ENCODE data around the gene SYNPR. TPM values are rescaled to one million over a fixed set of nuclear protein-coding genes. Genes with fewer than 3 reads are reported as not detected.

The SYNPR gene
- polyA plus RNA-seq, 12 donors = 0.07 to 0.11 TPM; not detected in 10

DNA sequence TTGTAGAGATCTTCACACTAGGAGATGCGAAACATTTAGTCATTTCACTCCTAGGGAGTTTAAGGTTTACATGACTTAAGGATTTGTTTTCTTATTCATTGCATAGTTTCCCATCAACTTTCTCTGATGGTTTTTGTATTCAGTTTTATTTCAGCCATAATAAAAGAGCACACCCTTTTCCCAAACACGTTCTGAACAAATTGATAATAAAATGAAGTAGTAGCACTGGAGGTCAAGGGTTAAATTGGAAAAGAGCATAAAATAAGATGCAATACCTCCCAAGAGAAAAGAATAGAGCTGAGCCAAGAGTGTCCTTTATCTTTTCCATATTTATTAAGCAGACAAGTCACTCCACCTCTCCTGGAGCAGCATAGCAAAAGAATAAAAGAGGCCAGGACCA, 104.9 kb downstream of the SYNPR start:
- DNase-seq = no peak

DNA sequence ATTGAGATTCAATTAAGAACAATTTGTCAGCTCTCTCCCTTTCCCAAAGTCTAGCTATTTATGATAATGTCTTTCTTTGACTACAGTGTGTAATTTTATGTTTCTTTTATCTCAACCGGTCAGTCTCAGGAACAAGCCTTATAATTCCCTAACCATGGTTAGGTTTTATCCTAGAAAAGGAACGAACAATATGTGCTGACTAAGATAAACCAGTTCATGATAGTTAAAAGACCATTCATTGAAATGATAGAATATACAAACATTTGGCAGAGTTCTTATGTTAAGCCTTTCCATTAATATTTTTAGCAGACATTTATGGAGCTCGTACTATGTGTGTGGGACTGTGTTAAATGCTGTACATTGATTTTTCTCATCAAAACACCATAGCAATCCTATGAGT, 106.3 kb downstream of the SYNPR start:
- DNase-seq = no peak

DNA sequence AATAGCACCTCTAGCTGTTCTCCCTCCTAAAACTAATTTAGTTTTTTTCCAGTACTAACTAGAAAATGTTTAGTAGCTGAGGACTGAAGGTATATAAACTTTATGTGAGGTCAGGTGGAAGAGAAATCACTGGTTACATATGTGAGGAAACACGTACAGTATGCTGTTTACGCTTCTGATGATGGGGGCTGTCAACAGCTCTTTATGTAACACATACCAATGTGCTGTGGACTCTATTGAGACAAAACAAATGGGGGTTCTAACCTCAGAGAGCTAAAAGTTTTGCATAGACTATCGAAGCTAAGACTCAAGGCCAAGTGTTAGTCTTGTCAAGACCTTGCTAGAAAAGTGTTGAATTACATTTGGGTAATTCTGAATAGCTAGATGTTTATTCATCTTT, 107.5 kb downstream of the SYNPR start:
- no peak for DNase-seq

DNA sequence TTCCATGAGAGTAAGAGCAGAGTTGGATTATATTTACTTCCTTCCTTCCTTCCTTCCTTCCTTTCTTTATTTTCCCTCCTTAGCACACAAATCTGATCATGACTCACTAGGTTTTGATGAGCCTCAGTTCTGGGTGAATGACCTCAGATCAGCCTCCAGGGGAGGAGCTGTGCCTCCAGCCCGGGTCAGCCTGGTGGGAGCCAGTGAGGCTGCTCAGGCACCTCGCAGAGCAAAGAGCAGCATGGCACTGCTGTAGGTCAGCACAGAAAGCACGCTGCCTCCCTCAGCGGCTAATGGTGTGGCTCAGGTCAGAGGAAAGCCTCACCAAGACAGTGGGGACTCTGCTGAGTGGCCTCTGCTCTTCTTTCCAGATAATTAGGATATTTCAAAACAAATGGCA, 108.5 kb downstream of the SYNPR start:
- no peak for DNase-seq

DNA sequence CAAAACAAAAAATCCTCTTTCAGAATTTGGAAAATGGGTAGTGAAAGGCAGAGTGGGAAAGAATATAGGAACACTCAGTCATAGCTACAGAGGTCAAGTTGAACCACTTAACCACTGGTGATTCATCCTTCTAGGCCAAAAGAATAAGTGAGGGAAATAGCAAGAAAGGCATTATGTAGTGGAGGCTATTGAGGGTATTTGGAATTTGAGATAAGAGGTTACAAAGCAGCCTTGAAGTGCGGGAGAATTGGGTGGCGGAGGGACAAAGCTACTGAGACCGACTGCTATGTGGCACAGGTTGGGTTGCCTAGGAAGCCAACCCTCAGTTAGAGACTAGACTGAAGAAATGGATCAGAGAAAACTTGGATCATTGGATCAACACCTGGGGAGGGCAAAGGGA, 109.5 kb downstream of the SYNPR start:
- no peak for DNase-seq

DNA sequence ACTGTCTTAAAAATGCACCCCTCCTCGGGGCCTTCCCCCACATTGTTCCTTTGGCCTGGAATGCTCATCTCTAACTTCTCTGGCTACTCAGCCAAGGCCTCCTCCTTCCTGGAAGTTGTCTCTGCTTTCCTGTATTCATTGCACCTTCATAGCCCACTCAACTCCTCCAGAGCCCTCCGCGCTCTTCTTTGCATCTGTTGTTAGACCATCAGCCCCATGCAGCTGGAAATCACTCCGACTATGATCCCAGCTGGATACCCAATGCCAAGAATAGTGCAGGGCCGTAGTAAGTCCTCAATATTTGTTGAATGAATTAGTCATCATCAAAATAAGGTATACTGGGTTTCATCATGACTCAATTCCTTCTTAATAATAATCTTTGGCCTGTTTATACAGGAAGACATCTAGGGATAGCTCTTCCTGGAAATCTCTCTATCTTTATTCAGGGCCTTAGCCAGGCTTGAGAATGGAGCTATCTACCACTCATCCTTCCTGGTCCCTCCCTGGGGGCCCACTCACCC, 112.7 kb downstream of the SYNPR start:
- no peak for DNase-seq

DNA sequence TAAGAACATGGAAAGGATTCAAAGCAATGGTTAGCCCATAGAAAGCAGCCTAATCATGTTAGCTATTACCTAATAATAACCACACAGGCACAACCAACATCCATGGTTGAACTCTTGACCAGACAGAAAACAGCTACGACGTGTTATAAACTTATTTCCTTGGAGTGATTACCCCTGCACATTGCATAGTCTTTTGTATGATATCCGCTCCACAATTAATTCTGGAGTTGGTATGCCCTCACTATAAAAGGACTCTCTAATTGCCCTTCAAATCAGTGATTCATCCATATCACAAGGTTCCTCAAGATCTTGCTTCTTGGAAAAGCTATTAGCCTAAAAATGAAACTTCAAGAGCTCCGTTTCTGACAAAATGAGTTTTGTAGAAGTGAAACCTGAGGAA, 117.9 kb downstream of the SYNPR start:
- no peak for DNase-seq

DNA sequence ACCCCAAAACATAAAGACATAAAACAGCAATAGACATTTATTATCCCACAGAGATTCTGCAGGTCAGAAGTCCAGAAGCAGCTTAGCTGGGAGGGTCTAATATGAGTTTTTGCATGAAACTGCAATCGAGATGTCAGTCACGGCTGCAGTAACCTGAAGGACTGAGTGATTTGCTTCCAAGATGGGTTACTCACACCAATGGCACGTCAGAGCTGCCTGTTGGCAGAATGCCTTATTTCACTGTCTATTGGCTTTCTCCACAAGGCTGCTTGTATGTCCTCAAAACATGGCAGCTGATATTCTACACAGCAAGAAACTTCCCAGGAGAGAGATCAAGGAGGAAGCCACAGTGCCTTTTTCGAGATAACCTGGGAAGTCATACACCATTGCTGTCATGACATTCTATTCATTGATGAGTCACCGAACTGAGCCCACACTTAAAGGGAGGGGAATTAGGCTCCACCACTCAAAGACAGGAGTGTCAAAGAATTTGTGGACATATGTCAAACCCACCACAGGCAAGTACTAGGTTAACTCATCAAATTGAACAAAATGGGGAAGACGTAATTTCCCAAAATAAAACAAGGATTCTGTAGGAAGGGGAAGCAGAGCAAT, 122.2 kb downstream of the SYNPR start:
- no peak for DNase-seq

DNA sequence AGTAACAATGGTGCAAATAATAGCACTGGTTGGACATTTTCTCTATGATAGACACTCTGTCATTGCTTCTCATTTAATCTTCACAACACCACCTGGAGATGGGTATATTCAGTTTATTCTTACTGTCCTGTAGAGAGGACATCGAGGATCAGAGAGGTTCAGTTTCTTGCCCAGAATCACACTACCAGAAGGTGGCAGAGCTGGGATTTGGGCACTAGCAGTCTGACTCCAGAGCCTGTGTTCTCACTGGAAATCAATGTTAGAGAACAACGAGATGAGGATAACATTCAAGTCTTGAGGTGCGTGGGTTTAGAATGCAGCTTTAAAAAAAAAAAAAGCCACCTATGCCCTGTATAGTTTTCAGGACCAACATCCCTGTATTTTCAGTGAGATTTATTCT, 127.8 kb downstream of the SYNPR start:
- DNase-seq = no peak

DNA sequence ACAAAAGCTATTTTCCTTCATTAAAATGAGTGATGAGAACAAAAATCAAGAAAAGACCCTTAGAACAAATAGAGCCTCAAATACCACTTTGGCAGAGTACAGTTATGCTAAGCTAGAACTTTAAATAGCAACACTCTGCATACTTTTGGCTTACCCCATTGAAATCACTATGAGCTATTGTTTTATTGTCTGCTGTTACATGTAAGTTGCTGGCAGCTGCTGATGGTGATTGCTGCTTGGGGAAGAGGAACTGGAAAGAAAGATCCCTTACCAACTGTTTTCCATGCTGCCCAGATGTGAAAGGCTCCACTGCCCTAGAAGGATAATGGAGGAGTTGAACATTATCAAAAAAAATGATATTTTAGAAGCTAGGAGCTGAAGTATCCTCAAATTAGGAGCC, 135.4 kb downstream of the SYNPR start:
- no peak for DNase-seq

DNA sequence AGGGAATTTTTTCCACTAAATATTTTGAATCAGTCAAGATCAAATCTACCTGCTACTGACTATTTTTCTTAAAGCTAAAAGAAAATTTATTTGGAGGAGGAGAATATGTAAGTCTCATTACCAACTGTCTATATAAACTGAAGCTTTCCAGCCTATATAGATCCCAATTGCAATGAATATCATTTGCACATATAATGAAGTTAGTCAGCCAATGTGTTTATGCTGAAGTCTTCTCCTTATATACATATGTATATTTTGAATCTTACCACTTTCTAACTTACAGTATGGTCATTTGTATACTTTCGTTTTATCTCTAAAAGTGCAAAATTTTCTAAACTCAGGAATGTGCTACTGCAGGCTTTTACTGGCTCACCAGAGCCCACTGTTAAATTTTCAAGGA, 136.5 kb downstream of the SYNPR start:
- no peak for DNase-seq

DNA sequence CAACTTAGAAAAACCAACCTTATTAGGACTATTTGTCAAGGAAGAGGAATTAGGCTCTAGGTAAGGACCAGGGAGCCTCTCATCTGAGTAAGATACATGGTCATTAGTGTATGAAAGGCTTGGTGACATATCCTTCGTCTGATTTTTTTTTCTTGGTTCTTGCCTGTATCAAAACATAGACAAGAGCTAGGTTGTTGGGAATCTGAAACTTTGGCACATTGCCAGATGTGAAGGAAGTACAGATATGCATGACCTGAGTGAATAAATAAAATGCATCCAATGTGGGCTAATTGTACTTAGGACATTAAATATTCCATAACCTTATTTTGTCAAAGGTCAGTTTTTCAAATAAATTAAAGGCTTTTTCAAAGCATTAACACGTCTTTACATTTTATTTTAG, 151.8 kb downstream of the SYNPR start:
- no peak for DNase-seq

DNA sequence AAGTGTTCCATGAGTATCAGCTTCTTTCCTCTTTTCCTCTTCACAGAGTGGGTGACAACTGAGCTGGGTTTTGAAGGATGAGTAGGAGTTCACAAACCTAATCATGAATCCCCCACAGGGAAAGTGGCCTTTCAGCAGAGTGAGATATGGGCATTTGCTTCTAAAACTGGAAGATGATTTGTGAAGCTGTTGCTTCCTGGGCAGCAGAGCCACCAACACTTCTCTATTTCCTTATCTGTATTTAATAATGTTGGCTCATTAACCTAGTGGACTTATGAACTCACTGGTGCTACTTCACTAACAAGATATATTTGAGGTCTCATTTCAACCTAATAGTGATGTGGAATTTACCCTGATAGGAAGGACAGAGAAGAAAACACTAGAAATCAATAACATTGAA, 152.8 kb downstream of the SYNPR start:
- no peak for DNase-seq

DNA sequence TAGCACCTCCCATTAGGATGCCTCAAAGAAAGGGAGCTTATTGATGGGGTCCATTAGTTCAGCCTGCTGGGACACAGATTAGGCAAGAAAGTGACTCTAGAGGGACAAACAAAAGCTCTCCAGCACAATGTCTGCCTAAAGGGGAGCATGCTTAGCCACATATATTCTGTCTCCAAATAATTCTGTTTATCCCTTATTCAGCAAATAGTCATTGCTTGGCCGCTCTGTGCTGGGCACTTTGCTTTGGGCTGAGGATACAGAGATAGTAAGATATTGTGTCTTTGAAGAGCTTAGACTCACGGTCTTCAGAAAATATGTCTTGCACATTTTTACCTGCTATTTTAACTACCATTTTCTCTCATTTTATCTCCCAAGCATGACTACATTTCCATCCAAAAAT, 159.8 kb downstream of the SYNPR start:
- DNase-seq = no peak

DNA sequence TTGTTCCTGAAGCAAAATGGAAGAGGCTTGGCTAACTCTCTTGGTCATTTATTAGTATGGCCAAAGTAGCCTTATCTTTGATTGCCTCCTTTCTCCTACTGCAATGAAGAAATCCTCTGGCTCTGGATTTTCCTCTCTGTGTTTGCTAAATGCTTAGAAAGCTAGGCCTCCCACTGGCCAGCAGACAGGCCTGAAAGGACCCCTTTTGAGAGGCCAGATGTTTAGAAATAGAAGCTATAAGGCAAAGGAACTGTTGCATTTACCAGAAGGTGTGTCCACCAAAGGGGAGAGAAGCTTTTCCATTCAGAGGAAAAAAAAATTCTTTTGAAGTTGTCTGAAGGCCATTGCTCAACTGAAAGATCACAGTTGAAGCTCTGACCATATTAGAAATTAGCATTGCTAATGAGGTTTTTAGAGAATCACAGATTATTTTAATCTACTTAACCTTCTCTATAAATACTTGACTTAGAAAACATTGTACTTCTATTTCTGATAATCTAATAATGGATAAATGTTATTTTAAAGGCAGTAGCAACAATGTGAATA, 160.8 kb downstream of the SYNPR start:
- DNase-seq = no peak

DNA sequence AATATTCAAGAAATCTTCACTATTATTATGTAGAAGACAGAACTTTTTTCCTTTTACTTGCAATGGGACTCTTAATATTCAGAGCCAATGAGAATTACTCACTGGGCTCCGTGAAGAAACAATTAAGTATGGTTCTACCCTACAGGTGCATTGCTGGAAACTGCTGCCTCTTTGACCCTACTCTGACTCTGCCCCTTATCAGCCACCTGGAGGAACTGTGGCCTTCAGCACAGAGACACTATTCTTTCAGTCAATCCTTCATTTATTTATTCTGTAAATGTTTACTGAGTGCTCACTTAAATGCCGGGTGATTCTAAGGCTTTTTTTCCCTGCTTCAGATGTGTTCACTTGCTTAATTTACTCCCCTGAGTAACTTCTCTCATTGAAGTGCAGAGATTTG, 163.2 kb downstream of the SYNPR start:
- no peak for DNase-seq

DNA sequence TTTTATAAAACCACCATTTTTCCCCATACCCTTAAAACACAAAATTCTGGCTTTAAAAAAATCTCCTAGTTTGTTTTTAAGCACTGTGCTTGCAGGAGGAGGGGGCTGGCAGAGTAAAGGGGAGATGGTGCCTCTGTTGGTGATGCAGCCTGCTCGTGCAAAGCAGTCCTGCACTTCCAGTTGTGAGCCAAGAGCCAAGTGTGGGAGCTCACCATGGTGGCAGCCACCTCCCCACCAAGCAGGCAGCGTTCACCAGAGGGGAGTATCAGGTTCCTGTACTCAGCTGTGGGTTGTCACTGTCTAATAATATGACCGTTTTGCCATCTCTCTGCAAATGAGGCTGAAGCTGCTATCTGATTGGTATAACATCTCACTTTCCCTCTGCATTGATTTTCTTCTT, 164.8 kb downstream of the SYNPR start:
- no peak for DNase-seq

DNA sequence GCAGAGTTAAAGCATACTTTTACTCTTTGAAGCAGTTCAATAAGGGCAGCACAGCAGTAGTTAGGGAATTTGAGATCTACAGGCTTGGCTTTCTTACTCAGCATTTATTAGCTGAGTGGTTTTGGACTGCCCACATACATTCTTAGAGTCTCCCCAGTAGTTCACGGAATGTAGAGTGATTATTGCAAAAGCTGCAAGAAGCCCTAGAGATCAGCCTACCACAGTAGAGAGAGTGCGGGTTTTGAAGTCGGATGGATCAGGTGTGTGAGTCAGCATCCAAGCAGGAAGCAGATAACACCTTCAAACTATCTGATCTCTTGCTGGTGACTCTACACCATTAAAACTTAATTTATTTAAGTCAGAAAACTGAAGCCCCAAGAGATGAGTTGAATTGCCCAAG, 171.9 kb downstream of the SYNPR start:
- no peak for DNase-seq

DNA sequence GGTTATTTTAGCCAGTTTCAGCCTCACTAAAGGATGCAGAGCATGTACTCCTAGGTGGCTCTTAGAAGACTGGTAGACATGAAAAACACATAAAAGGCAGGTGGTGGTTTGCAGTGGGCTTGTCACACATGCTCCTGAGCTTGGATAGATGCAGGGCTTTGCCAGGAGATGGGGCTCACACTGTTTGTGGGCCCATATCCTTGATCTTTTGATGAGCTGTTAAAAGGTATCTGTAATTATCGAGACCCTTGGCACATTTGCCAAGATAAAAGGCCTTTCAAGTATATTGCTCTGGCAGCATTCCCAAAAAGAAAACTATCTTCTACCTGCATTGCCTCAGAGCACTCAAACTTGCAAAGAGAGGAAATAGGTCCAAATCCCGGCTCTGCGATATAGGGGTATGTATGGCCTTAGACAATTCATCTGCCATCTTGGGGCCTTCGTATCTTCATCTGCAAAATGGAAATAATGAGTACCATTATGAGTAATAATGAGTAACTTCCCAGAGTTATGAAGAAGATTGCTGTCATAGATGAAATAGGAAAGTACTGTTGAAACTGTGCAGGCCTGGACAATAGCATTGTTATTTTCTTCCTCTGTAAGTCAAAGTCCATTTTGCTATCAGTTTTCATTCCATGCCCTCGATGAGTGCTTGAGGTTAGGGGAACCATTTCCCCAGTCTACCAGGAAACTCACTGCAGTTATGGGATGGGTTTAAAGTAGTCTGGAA, 172.7 kb downstream of the SYNPR start:
- DNase-seq = no peak

DNA sequence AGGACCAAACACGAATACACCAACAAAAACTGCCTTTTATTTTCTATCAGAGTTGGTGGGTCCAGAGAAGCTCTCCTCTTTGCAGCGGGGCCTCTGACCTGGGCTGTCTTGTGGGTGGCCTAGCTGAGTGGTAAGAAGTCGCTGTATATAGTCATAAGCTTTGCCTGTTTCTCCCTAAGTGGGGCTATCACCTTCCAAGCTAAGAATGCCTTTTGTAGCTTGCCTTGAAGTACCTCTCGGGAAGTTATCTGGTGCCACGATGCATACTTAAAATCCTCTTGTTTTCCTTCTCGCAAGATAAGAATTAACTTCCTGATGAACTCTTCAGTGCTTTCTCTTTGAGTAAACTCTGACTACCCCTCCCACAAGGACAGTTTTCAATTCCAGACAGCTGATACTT, 178.8 kb downstream of the SYNPR start:
- no peak for DNase-seq

DNA sequence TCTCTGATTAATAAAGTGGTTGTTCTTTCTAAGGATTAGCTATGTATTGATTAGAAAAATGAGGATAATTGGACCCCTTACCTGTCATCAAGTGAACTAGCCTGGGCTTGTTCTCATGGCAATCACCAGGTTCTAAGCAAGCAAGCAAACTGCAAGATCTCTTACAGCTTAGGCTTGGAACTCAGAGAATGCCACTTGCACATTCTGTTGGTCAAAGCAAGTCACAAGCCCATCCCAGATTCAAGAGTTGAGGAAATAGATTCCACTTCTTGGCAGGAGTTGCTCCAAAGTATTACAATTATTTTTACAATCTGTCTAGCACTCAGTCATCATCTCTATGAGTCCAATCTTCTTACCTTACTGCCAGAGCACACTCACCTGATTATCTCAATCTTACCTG, 180.3 kb downstream of the SYNPR start:
- DNase-seq = no peak

DNA sequence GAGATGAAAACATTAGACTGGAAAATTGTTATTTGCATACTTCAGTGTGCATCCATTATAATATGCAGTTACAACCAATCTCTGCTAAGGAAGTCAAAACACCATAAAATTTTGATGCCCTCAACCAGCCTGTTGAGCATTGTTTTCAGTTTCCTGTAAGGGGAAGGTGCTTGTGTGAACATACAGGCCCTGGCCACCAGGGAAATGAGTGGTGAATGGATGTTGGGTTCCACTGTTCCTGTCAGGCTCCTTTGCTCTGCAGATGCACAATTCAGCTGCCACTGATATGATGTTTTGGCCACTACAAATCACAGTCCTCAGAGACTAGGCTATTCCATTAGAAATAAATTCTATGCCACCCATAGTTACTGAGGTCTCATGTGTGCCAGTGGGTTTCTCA, 184.6 kb downstream of the SYNPR start:
- no peak for DNase-seq

DNA sequence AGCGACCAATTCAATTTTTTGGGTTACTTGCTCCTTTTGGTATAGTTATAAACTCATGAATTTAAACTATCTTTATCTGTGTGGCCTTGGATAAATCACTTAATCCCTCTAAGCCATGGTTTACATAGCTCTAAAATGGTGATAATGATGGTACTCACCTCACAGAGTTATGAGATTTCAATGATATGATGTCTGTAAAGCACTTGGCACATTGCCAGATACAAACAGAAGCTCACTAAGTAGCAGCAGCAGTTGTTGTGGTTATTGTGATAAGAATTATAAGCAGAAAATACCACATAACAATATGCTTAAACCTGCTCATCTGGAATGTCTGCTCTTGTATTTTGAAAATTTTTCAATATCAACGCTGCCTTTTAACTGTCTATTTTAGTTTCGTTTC, 189.3 kb downstream of the SYNPR start:
- DNase-seq = no peak

DNA sequence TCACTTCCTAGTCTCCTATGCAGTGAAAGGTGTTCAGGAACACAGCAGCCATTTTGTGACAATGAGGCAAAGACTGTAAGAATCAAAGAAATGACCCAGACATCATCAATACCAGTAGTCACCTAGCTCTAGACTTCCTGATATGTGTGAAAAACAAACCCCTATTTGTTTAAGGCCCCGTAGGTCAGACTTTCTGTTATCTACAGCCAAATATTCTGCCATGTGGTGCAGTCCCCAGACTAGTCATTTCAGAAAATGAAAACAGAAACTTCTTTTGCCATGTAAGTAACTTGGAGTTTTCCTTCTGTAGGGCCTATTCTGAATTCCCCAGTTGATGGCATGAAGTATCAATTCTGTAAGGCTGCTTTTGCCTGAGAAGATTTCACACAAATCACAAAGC, 192.6 kb downstream of the SYNPR start:
- no peak for DNase-seq

Measured in muscle of arm (tissue), 12 donors.